GM18909 (cell line): ENCODE measurements around the gene STK4.

Experiments used
- ATAC-seq: cut with Tn5 transposase; IDR thresholded peaks from one replicate; pipeline ENCODE4 v1.9.1; 2021; ENCODE audit warnings: mild to moderate bottlenecking; ENCODE audit not compliant: unreplicated experiment, poor library complexity

STK4 gene

DNA sequence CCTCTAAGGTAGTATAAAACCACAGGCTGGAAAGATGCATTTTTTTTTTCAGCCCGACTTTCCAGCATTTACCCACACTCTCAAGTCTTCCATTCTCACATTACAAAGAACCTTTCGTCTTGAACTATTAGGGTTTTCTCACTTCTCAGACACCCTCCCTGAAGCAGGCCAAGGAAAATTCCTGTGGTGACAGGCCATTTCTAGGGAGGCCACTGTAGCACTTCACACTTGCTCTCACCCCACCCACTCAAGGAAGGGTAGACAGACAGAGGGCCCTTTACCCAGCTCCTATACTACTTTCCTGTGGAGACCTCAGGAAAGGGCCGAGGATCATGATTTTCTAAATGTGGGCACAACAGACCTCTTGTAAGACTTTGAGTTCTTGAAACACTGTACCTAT lies 106.9 kb downstream of the STK4 start:
- ATAC-seq, result no peak

DNA sequence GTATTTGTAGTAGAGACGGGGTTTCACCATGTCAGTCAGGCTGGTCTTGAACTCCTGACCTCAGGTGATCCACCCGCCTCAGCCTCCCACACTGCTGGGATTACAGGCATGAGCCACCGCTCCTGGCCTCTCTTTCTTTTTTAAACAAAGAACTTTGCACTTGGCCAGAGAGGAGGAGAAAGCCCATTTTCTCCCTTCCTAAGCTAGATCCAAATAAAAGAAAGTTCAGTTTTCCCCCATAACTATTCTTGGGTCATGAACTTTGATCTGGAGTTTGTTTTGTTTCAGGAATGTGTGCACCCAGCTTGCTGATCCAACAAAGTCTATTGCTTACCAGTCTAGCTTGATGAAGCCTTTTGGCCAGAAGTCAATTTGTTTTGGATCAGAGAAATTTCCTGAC lies 111.2 kb downstream of the STK4 start:
- ATAC-seq, result no peak

DNA sequence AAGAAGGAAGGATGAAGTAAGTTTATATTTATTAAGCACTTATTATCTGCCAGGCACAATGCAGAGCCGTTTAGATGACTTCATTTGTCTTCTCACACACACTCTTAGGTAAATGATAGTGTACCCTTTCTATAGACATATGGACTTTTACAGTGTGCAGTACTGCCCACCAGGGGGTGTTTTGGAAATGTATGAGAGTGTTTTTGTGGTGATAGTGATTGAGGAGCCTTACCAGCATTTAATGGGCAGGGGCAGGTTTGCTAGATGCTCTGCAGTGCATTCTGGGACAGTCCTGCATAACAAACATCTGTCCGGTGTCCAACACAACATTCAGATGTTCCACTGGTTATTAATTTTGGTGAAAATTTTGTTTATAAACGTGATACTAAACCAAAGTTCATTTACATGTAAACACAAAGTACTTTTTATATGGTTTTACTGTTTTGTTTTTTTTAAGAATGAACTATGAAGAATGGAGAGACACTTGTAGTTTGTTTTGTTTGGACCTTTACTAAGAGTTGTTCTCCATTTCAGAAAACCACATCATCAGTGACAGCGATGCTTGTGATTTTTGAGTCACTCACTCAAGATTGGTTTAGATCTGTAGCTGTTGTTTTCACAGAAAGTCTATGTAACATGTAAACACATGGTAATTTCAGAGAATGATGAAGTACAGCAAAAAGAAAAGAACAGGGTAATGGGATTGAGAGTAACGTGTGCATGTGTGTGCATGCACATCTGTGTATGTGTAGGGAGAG lies 114.7 kb downstream of the STK4 start:
- no peak for ATAC-seq

DNA sequence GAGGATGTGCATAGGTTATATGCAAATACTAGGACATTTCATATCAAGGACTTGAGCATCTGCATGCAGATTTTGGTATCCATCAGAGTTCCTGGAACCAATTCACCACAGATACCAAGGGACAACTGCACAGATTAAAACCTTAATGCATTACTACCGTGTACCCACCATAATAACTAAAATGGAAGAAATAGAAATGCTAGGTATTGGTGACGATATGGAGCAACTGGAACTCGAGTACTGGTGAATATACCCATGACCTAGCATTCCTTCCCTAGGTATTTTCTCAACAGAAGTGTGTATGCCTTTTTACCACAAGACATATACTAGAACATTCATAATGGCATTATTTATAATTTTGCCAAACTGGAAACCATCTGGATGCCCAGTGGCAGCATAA lies 116.2 kb downstream of the STK4 start:
- ATAC-seq, result no peak

DNA sequence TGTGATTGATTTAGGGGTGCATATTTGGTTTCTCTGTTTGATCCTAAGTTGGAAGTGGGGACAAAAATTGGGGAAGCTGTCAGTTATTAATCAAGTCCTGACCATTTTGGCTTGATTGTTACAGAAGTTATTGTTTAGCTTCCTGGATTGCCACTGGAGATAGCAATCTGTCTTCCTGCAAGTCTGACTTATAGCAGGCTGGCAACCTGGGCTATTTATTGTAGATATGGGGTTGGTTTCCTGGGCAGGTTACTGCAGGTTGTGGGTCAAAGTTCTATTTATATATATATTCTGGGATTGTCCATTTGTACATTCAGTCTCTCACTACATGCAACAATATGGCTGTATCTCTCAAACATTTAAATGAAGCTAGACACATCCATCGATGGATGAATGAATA lies 116.8 kb downstream of the STK4 start:
- ATAC-seq, result no peak

DNA sequence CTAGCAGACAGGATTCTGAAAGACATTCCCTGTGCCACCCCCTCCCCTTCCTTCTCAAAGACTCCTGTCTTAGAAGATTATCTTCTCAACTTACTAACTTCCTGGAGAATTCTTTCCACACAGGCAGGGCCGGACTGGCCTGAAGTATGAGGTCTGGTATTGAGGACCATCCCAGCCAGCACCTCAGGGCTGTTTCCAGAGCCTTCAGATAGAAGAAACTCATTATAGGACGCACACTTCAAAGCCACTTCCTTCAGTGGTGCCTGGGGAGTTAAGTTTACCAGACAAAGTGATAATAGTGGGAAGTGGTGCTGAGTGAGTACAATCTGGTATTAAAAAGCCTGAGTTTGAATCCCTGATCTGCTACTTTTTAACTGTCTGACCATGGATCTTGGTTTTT lies 119.0 kb downstream of the STK4 start:
- no peak for ATAC-seq

DNA sequence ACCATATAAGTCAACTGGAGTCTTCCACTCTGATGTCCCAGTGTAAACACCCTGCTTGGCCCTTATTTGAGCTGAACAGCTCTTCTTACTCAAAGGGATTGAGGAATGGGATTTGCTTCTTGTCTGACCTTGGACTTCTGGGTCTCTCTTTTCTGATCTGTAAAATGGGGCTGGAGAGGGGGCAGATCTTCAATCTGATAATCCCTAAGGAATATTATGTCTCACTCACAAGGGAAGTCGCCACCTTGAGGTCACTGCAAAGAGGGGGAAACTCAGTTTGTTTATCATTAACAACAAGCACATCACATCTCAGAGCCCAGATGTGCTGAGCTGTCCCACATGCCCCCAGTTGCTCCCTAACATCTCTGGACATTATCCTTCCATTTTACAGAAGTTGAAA lies 119.6 kb downstream of the STK4 start:
- ATAC-seq, result no peak

DNA sequence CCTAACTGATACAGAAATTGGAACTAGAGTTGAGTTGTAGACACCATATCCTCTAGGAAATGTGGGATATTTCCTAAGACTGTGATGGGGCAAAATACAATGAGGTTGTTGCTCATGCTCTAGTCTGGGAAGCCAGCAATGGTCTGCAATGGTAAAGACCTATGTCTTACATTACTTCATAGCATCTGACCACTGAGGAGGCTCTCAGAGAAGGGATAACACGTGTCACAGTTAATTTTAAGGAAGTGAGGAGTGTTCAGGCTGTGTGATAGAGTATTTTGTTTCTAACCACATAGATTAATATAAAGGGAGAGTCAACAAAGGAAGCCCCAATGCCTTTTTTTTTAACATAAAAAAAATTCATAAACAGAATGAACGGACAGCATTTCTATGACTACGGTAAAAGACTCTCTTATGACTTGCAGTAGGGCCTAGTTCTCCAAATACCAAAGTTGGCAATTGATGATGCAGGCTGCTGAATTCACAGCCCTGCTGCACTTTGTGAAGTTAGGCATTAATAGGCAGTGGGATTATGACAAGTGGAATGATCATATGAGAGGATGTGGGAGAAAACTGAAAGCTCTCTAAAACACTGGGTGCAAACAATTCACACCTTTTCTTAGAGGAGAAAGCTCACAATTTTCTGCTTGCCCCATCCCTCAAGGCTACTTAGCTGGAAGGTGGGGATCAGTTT lies 120.9 kb downstream of the STK4 start:
- ATAC-seq, result no peak

DNA sequence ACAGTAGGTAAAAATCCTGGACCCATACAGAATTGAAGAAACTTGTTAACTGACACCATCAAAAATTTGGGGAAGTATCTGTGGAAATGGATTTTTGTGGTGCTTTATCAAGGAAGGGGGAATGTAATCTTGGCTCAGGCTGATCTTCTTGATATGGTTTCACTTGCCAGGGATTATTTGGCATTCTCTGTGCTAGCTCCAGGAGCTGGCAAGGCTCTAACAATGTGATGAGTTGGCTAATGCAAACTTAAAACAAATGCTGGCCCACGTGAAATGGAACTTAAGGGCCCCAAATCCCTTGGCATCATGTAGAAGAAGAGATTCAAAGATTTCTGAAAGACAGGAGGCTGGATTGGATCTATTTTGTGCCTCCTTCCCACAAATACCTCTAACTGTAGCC lies 121.5 kb downstream of the STK4 start:
- no peak for ATAC-seq

DNA sequence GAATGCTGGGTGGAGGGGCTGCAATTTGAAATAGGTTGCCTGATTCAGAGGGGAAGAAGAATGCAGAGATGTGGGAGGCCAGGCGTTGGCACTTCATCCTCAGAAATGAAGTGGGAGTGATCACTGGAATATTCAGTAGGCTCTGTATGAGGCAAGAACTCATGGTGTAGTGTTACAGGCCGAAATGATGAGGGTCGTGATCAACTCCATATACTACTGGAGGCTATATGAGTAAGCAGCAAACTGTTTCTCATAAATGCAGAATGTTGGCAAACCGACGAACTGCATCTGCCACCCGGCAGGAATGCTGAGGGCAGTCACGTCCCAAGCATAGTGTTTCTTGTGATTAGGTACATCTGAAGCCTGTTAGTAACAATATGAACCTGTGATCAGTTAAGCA lies 121.9 kb downstream of the STK4 start:
- ATAC-seq, result no peak

DNA sequence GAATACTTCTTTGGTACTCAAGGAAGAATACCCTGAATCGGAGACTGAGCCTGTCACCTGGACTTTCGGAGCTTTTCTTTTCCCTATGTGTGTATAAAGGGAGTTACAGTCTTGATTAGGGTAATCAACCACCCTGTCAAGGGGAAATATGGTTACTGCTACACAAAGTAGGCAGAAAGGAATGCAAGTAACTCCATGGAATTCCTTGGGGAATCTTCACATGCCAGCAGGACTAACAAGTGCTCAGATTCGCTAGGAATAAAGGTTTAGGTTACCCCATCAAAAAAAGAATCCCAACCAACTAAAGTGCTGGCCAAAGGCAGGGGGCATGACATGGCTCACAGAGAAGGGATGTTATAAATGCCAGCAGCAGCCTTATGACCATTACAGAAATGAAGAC lies 124.2 kb downstream of the STK4 start:
- ATAC-seq, result no peak

DNA sequence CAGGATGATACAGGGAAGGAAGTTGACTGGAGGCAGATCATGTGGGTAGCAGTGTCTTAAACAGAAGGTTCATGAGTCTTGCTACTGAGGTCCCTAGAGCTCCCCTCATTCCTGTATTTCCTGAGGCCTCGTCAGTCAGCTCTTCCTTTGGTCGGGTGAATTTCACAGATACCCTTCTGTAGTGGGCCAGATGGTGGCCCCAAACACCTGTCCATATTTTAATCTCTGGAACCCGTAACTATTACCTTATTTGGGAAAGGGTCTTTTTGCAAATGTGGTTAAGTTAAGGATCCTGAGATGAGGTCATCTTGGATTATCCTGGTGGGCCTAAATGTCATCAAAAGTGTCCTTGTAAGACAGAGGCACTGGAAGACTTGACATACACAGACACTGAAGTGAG lies 125.1 kb downstream of the STK4 start:
- ATAC-seq, result no peak

DNA sequence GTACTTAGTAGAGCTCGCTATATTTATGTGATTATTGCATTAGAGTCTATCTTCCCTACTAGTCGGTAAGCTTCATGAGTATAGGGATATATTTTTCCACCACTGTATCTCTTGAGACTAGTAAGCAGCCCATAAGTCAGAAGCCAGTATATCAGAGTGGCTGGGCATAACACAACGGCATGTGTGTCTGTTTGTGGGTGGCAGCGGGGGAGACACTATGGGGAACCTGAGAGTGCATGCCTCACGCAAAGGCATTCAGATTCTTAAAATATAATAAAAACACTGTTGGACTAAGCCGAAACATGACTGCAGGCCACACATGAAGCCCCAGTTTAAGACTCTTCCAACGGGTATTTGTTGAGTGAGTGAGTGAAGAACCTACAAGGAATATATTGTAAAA lies 126.6 kb downstream of the STK4 start:
- no peak for ATAC-seq

DNA sequence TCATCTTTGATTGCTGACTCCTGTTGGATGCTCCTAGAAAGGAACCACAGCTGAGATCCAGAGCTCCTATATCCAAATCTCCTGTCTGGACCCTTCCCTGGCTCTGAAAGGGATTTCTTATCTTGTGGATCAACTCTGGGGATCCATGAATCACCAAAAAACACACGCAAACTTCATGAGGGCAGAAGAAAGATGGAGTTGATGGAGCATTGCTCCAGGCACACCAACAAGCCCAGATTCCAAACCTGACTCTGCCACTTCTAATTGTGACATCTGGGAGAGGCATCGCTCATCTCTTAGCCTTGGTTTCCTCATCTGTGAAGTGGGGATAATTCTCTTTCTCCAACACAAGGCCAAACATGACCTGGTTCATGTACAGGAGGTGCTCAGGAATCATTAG lies 127.9 kb downstream of the STK4 start:
- ATAC-seq, result no peak

DNA sequence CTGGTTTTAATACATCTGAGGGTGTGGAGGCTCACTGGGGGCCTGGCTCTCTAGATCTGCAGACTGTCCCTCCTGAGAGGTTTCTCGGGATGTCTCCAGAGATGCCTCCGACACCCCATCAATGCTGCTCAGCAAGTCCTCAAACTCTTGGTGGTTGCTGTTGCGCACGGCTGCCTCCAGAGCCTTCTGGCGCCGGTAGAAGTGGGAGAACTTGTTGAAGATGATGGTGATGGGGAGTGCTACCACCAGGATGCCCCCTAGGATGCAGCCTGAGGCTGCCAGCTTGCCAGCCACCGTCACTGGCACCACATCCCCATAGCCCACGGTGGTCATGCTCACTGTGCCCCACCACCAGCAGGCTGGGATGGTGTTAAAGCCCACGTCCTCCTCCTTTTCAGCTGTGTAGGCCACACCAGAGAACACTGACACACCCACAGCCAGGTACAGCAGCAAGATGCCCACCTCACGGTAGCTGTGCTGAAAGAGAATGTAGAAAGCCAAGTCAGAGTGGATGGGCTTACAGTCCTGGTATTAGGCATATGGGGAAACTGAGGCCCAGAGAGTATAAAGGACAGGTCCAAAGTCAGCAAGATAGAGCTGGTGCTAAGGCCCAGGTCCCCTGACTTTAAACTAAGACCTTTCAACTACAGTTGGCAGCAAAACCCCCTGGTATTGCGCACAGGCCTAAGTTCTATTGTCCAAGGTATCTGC lies 128.7 kb downstream of the STK4 start:
- ATAC-seq, result no peak

DNA sequence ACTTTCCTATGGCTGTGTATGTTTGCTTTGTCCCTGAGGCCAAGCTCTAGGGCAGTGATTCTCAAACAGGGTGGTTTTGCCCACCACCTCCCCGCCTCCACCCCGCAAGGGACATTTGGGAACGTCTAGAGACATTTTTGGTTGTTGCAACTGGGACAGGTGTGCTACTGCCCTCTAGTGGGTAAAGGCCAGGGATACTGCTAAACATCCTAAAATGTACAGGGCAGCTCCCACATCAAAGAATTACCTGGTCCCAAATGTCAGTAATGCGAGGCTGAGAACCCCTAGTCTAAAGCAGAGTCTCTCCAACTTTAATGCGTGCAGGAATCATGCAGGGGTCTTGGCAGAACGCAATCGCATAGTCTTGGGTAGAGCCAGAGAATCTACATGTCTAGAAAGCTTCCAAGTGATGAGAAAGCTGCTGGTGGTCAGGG lies 129.5 kb downstream of the STK4 start:
- no peak for ATAC-seq

DNA sequence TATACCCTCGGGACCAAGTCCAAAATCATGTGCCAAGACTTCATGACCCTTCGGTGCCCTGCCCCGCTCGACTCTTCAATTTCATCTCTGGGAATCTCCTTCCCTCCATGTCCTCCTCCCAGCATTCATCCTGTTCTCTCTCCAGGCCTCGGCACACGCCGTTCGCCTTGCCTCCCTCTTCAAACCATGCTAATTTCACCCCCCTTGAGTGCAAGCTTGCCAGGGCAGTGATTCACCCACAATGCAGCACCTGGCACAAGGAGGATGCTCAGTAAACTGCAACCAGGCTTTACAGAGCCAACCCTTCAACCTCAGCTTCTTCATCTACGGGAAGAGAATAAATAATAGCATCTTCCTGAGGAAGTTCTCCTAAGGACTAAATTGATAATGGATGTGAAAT lies 130.5 kb downstream of the STK4 start:
- ATAC-seq, result no peak

DNA sequence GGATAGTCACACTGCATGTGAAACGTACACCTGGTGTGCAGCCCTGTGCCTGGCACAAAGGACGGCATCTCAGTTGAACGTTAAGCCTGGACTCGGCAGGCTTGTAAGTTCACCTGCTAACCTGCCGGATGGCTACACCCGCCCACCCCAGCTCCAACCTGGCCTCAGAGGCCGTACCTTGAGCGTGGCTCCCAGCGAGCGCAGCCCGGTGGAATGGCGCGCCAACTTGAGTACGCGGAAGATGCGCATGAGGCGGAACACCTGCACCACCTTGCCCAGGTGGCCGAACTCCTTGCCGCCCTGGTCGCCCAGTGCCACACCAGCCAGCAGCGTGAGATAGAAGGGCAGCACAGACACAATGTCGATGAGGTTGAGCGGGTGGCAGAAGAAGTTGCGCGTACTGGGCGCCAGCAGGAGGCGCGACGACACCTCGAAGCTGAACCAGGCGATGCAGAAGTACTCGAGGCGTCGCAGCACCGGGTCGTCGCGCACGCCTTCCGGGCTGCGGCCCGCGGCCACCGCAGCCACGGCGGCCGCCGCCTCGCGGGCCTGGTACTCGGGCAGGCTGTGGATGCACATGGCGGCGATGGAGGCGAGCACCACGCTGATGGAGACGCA lies 131.3 kb downstream of the STK4 start:
- ATAC-seq, result no peak

DNA sequence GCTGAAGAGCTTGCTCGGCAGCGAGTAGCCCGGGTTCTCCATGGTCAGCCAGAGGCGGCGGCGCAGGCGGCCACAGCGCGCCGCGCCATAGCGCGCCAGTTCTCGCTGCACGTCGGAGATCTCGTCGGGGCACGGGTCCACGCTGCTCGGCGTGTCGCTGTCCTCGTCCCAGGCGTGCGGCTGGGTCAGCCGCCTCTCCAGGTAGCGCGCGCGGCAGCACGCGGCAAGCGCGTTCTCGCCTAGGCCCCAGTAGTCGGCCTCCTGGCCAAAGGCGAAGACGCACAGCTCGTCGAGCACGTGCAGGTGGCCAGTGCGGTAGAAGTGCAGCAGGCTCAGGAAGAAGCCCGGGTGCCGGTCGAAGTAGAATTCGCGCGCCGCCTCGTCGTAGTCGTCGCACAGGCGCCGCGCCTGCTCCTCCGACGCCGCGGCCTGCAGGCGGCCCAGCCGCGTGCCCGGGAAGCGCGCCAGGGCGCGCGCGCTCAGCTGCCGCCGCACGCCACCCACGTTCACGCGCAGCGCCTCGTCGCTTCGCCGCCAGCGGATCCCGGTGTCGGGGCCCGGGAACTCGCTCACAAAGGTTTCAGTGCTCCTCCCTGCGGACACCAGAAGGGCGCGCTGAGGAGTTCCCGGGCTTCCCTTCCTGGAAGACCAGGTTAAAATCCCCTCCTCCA lies 131.9 kb downstream of the STK4 start:
- no peak for ATAC-seq

DNA sequence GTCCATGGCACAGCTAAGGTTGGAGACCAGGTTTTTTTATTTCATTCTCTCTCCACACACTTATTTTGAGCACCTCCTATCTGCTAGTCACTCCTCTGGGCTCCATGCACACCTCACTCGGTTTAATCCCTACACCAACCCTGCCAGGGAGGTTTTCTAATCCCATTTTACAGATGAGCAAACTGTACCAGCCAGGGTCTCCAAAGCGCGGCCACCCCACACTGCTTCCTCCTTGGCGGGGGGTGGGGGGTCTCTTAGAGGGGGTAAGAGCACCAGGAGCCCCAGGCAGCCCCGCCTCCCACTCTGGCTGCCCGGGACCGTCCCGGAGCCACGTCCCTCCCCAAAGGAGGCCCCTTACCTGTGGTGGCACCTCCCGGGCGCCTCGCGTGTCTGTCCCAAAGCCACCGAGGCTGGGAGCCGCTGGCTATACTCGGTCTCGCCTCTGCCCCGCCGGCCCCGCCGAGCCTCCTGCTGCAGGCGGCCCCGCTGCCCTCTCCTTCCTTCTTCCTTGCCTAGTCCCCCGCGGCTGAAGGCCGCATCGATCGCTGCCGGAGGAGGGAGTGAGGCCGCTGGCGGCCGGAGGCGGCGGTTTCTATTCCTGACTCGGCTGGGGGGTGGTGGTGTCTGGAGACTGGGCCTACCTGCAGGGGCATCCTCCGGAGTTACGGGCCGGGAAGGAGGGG lies 134.4 kb downstream of the STK4 start, which contains the start of gene KCNS1:
KCNS1 (minus strand) TSS at position 565 of the 683 bp plus-strand sequence. CDS start 1,891 bp downstream, outside the sequence.
- ATAC-seq, result no peak
